ENCODE measurements around the gene FTCDNL1.

Gene FTCDNL1

GRCh38 chr2:199791326-199791725, 59.7 kb downstream of the FTCDNL1 start:
- DNase-seq (ENCODE audit: low read depth), result no peak

- DNase-seq (ENCODE audit: low read depth), result no peak
Observed at GRCh38 chr2:199784512-199784911, 66.5 kb downstream of the FTCDNL1 start.

GRCh38 chr2:199779589-199779988, 71.4 kb downstream of the FTCDNL1 start:
- no peak for DNase-seq (ENCODE audit: low read depth)

GRCh38 chr2:199778655-199779054, 72.3 kb downstream of the FTCDNL1 start:
- DNase-seq (ENCODE audit: low read depth), result no peak

- DNase-seq (ENCODE audit: low read depth), result no peak
Observed at GRCh38 chr2:199777916-199778315, 73.1 kb downstream of the FTCDNL1 start.

- DNase-seq (ENCODE audit: low read depth), result no peak
Observed at GRCh38 chr2:199777315-199777714, 73.7 kb downstream of the FTCDNL1 start.

- DNase-seq (ENCODE audit: low read depth), result no peak
Observed at GRCh38 chr2:199775267-199775666, 75.7 kb downstream of the FTCDNL1 start.

GRCh38 chr2:199772035-199772976, 78.7 kb downstream of the FTCDNL1 start:
- DNase-seq (ENCODE audit: low read depth), result no peak

- DNase-seq (ENCODE audit: low read depth), result no peak
Observed at GRCh38 chr2:199770716-199771115, 80.3 kb downstream of the FTCDNL1 start.

- DNase-seq (ENCODE audit: low read depth), result no peak
Observed at GRCh38 chr2:199765646-199766045, 85.3 kb downstream of the FTCDNL1 start.

GRCh38 chr2:199764273-199764800, 86.7 kb downstream of the FTCDNL1 start:
- no peak for DNase-seq (ENCODE audit: low read depth)

- DNase-seq (ENCODE audit: low read depth), result no peak
Observed at GRCh38 chr2:199762963-199763362, 88.0 kb downstream of the FTCDNL1 start.

- no peak for DNase-seq (ENCODE audit: low read depth)
Observed at GRCh38 chr2:199760574-199760973, 90.4 kb downstream of the FTCDNL1 start.

GRCh38 chr2:199757233-199757870, 93.6 kb downstream of the FTCDNL1 start:
- no peak for DNase-seq (ENCODE audit: low read depth)

GRCh38 chr2:199756743-199757142, 94.2 kb downstream of the FTCDNL1 start:
- no peak for DNase-seq (ENCODE audit: low read depth)

- DNase-seq (ENCODE audit: low read depth), result no peak
Observed at GRCh38 chr2:199756211-199756610, 94.8 kb downstream of the FTCDNL1 start.

GRCh38 chr2:199754766-199755165, 96.2 kb downstream of the FTCDNL1 start:
- no peak for DNase-seq (ENCODE audit: low read depth)

- DNase-seq (ENCODE audit: low read depth), result no peak
Observed at GRCh38 chr2:199751492-199752120, 99.4 kb downstream of the FTCDNL1 start.

- no peak for DNase-seq (ENCODE audit: low read depth)
Observed at GRCh38 chr2:199749571-199749970, 101.4 kb downstream of the FTCDNL1 start.

GRCh38 chr2:199744724-199745123, 106.3 kb downstream of the FTCDNL1 start:
- DNase-seq (ENCODE audit: low read depth), result no peak

- DNase-seq (ENCODE audit: low read depth), result no peak
Observed at GRCh38 chr2:199744260-199744659, 106.7 kb downstream of the FTCDNL1 start.

GRCh38 chr2:199743415-199744120, 107.4 kb downstream of the FTCDNL1 start:
- DNase-seq (ENCODE audit: low read depth), result no peak

Data from stimulated activated CD8-positive, alpha-beta memory T cell treated with anti-CD3 and anti-CD28 coated beads, Interleukin-15, amount 100 ng/mL, for 1 hour (primary cell).